Activated CD4-positive, alpha-beta memory T cell treated with anti-CD3 and anti-CD28 coated beads for 36 hours (primary cell): ENCODE results near the gene NUTF2. TPM values are rescaled to one million over a fixed set of nuclear protein-coding genes. Genes with fewer than 3 reads are reported as not detected.
"Not testable (repeated sequence)": the region's sequence is repeated elsewhere in the genome, so short reads cannot be mapped to it uniquely, and the experiment has no call there.

Source experiments
- CTCF ChIA-PET: fragments of 350-600 bp; sonication (Branson Sonifier 250); formaldehyde crosslinking; loops from one replicate; lab custom pipeline; 2021; ENCODE audit warnings: antibody characterized with exemption, inconsistent platforms; lab: Charles Lee
- POLR2A ChIA-PET: fragments of 350-600 bp; sonication (Branson Sonifier 250); formaldehyde crosslinking; loops from one replicate; lab custom pipeline; 2021; ENCODE audit warnings: antibody characterized with exemption; lab: Charles Lee
- DNase-seq: peaks from one replicate; pipeline ENCODE4 v3.0.0-alpha.2; 2020
- H3K27ac Mint-ChIP-seq: one replicate; pipeline ENCODE4 v1.8.0; 2021; ENCODE audit warnings: mixed read lengths
- H3K27me3 Mint-ChIP-seq: one replicate; pipeline ENCODE4 v1.8.0; 2021; ENCODE audit warnings: mixed read lengths
- H3K36me3 Mint-ChIP-seq: one replicate; pipeline ENCODE4 v1.8.0; 2021; ENCODE audit warnings: mixed read lengths
- H3K4me1 Mint-ChIP-seq: one replicate; pipeline ENCODE4 v1.8.0; 2021; ENCODE audit warnings: low read depth, mixed read lengths
- H3K4me3 Mint-ChIP-seq: one replicate; pipeline ENCODE4 v1.8.0; 2021; ENCODE audit warnings: mild to moderate bottlenecking, mixed read lengths
- H3K9me3 Mint-ChIP-seq: one replicate; pipeline ENCODE4 v1.8.0; 2021; ENCODE audit warnings: mixed read lengths
- intact Hi-C: fragments of 100-400 bp; cut with micrococcal nuclease; formaldehyde crosslinking; loops from one replicate; pipeline ENCODE4 v1.15.1; 2023
- total RNA-seq, 2 experiments: library from RNA; stranded (reverse); gene quantifications; one replicate each; pipeline ENCODE4 v1.2.3, GENCODE V29; 2021

The NUTF2 gene
- total RNA-seq, 2 experiments from 2014 or later = 141 to 148 TPM

GRCh38 chr16:67907397-67908180 lies 60.9 kb downstream of the NUTF2 start:
- peak overlapping the region; percentile 49 for H3K27ac Mint-ChIP-seq
- H3K36me3 Mint-ChIP-seq = peaks cover 5% of the 10 kb centered on the region

GRCh38 chr16:67909056-67909742 lies 62.5 kb downstream of the NUTF2 start:
- no peak for DNase-seq
- peaks cover 5% of the 10 kb centered on the region for H3K36me3 Mint-ChIP-seq
- H3K4me1 Mint-ChIP-seq = peaks cover 10% of the 10 kb centered on the region
- no peaks in the 10 kb centered on the region for H3K27me3 Mint-ChIP-seq
- intact Hi-C loops = no loop called here
- POLR2A ChIA-PET = no interaction called here
- no peak overlapping the region for H3K4me3 Mint-ChIP-seq
- CTCF ChIA-PET = no interaction called here
- H3K27ac Mint-ChIP-seq = no peak overlapping the region
- H3K9me3 Mint-ChIP-seq = no peaks in the 10 kb centered on the region

More at GRCh38 chr16:67907397-67908180, 60.9 kb downstream of the NUTF2 start:
- peaks cover 10% of the 10 kb centered on the region for H3K4me1 Mint-ChIP-seq
- no peak for DNase-seq
- H3K9me3 Mint-ChIP-seq = no peaks in the 10 kb centered on the region
- H3K27me3 Mint-ChIP-seq = no peaks in the 10 kb centered on the region
- ChIA-PET CTCF (interaction anchor here (1.2 to 1.8 kb wide), 2 partner anchors 22 to 24 kb away, joined by 3 to 6 read pairs; no protein-coding TSS in a partner anchor), POLR2A (no interaction called here)
- intact Hi-C loops = no loop called here
- no peak overlapping the region for H3K4me3 Mint-ChIP-seq

- intact Hi-C loops = no loop called here
- no peak overlapping the region for H3K4me3 Mint-ChIP-seq
These were observed 63.4 kb downstream of the NUTF2 start for GRCh38 chr16:67910158-67910557.

GRCh38 chr16:67914758-67915495 lies 68.2 kb downstream of the NUTF2 start:
- Mint-ChIP-seq H3K27me3 (no peaks in the 10 kb centered on the region), H3K27ac (no peak overlapping the region), H3K4me1 (peaks cover 28% of the 10 kb centered on the region), H3K4me3 (no peak overlapping the region), H3K9me3 (no peaks in the 10 kb centered on the region), H3K36me3 (peaks cover 5% of the 10 kb centered on the region)
- ChIA-PET CTCF (interaction anchor here (1.5 to 1.7 kb wide), 2 partner anchors 13 to 31 kb away, joined by 5 read pairs; partner anchors contain the start of gene NRN1L), POLR2A (interaction anchor here (0.6 to 0.7 kb wide), 3 partner anchors 31 to 171 kb away, joined by 3 to 5 read pairs (median 5); partner anchors contain the start of gene NRN1L)
- DNase-seq = no peak
- intact Hi-C loops = no loop called here

More at GRCh38 chr16:67910158-67910557, 63.4 kb downstream of the NUTF2 start:
- DNase-seq = peak; percentile 68
- ChIA-PET POLR2A (no interaction called here), CTCF (interaction anchor here (0.6 to 2.2 kb wide), 2 partner anchors 74 to 94 kb away, joined by 4 read pairs; no protein-coding TSS in a partner anchor)
- Mint-ChIP-seq H3K27ac (no peak overlapping the region), H3K4me1 (peaks cover 10% of the 10 kb centered on the region), H3K27me3 (no peaks in the 10 kb centered on the region), H3K36me3 (peaks cover 5% of the 10 kb centered on the region), H3K9me3 (no peaks in the 10 kb centered on the region)

- H3K27ac Mint-ChIP-seq, H3K9me3 Mint-ChIP-seq, DNase-seq, H3K27me3 Mint-ChIP-seq, intact Hi-C loops, H3K4me3 Mint-ChIP-seq, H3K36me3 Mint-ChIP-seq: not testable (repeated sequence)
- CTCF ChIA-PET = interaction anchor here (1.5 to 1.7 kb wide), 2 partner anchors 13 to 31 kb away, joined by 5 read pairs; partner anchors contain the start of gene NRN1L
- peaks cover 23% of the 10 kb centered on the region for H3K4me1 Mint-ChIP-seq
- POLR2A ChIA-PET = interaction anchor here (0.6 kb wide), 2 partner anchors 31 to 171 kb away, joined by 5 read pairs; partner anchors contain the start of gene NRN1L
These were observed 68.7 kb downstream of the NUTF2 start for GRCh38 chr16:67915496-67915769.

- POLR2A ChIA-PET = interaction anchor here (0.6 kb wide), 1 partner anchor 32 kb away, joined by 5 read pairs; the partner anchor contains the start of gene NRN1L
- no peaks in the 10 kb centered on the region for H3K27me3 Mint-ChIP-seq
- CTCF ChIA-PET = interaction anchor here (1.5 to 1.7 kb wide), 2 partner anchors 12 to 32 kb away, joined by 5 read pairs; partner anchors contain the start of gene NRN1L
- no peak overlapping the region for H3K4me3 Mint-ChIP-seq
- peaks cover 22% of the 10 kb centered on the region for H3K4me1 Mint-ChIP-seq
- intact Hi-C loops = no loop called here
- H3K27ac Mint-ChIP-seq = no peak overlapping the region
- no peak for DNase-seq
- no peaks in the 10 kb centered on the region for H3K9me3 Mint-ChIP-seq
- peaks cover 1% of the 10 kb centered on the region for H3K36me3 Mint-ChIP-seq
These were observed 69.3 kb downstream of the NUTF2 start for GRCh38 chr16:67915831-67916723.

GRCh38 chr16:67917140-67917851 lies 70.6 kb downstream of the NUTF2 start:
- Mint-ChIP-seq H3K27ac (peak overlapping the region; percentile 77), H3K4me1 (peaks cover 29% of the 10 kb centered on the region), H3K27me3 (no peaks in the 10 kb centered on the region), H3K9me3 (no peaks in the 10 kb centered on the region), H3K36me3 (no peaks in the 10 kb centered on the region), H3K4me3 (no peak overlapping the region)
- POLR2A ChIA-PET = no interaction called here
- CTCF ChIA-PET = interaction anchor here (0.7 to 6.0 kb wide), 4 partner anchors 11 to 101 kb away, joined by 3 to 41 read pairs (median 15); partner anchors contain the start of gene NRN1L
- intact Hi-C loops = no loop called here
- no peak for DNase-seq

- no peaks in the 10 kb centered on the region for H3K9me3 Mint-ChIP-seq
- H3K27me3 Mint-ChIP-seq = no peaks in the 10 kb centered on the region
- POLR2A ChIA-PET = no interaction called here
- CTCF ChIA-PET = interaction anchor here (0.7 to 6.0 kb wide), 7 partner anchors 11 to 157 kb away, joined by 3 to 41 read pairs (median 3); partner anchors contain the start of genes NRN1L, RANBP10 and TSNAXIP1
- peaks cover 31% of the 10 kb centered on the region for H3K4me1 Mint-ChIP-seq
- H3K36me3 Mint-ChIP-seq = no peaks in the 10 kb centered on the region
- DNase-seq = peak; percentile 75
- intact Hi-C loops = loop anchor here (1.0 to 2.0 kb wide), 3 partner anchors 17 to 43 kb away; partner anchors contain the start of gene PSKH1
- H3K4me3 Mint-ChIP-seq = no peak overlapping the region
- H3K27ac Mint-ChIP-seq = peak overlapping the region; percentile 77
These were observed 71.1 kb downstream of the NUTF2 start for GRCh38 chr16:67917852-67918236.

GRCh38 chr16:67919622-67920221 lies 73.0 kb downstream of the NUTF2 start:
- H3K27ac Mint-ChIP-seq = no peak overlapping the region
- intact Hi-C loops = loop anchor here (2.0 kb wide), 1 partner anchor 45 kb away; no protein-coding TSS in a partner anchor
- H3K4me3 Mint-ChIP-seq = no peak overlapping the region
- ChIA-PET CTCF (interaction anchor here (1.1 to 6.0 kb wide), 3 partner anchors 36 to 104 kb away, joined by 3 to 41 read pairs (median 25); partner anchors contain the start of gene NRN1L), POLR2A (no interaction called here)
- H3K27me3 Mint-ChIP-seq = no peaks in the 10 kb centered on the region
- H3K9me3 Mint-ChIP-seq = no peaks in the 10 kb centered on the region
- peaks cover 31% of the 10 kb centered on the region for H3K4me1 Mint-ChIP-seq
- DNase-seq = no peak
- no peaks in the 10 kb centered on the region for H3K36me3 Mint-ChIP-seq
